ENCODE results near the gene POGK. TPM values are rescaled to one million over a fixed set of nuclear protein-coding genes. Genes with fewer than 3 reads are reported as not detected.

Gene POGK
- total and polyA plus RNA-seq, 9 of the 15 experiments (the other 6 are each of a cell fraction or from before 2014, with no cell fraction given), result 6.1 to 44.5 (median 24.3) TPM

DNA sequence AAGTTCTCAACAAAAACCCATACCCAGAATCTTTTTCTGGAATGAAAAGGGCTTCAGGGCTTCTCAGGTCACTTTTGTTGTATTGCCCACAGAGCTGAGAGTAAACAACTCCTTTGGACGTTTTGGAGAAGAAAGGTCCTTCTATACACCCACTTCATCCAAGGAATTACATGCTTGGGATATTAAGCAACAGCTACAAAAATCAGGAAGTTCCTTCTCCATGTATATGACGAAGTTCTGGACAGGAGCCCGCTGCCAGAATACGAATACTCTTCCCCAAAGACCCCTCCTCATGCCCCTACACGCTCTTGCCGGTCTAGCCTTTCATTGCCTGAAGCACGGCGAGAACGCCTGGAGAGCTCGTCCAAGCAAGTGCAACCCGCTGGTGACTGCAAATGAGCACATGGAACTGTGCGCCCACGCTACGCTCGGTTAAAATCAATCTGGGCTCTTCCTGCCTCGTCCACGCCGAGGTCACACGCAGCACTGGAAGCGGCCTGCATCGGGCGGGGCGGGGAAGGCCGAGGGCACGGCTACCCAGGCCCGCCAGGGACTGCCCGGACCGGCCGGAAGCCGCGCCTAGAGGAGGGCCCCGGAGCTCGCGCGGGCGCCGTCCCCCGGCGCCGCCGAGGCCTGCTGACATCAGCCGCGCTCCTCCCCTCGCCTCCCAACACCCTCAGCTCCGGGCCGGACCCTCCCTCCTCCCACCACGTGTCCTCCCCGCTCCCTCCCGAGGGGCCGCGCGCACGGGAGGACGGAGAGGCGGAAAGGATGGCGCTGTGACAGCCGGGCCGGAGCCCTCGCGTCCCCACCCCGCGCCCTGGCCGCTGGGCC, at the start of gene POGK (continued):
- TF ChIP-seq NUFIP1 (IDR thresholded peaks at IDR 0.05; ENCODE audit: partially characterized antibody) (no peak), HDAC2 (IDR thresholded peaks at IDR 0.05) (0 out of 2 replicates have a peak, but pooled peaks have one; percentile 50), POLR3G (IDR thresholded peaks at IDR 0.05; ENCODE audit: extremely low read depth, insufficient read length, insufficient replicate concordance) (no peak), ZNF282 (CRISPR knock-in tag; IDR thresholded peaks at IDR 0.05) (no peak), ZNF41 (CRISPR knock-in tag; conservative IDR thresholded peaks at IDR 0.05) (no peak), FOXJ2 (tag; IDR thresholded peaks at IDR 0.05) (no peak), BACH1 (tag; IDR thresholded peaks at IDR 0.05) (no peak), ZNF24 (IDR thresholded peaks at IDR 0.05) (no peak), SMAD3 (CRISPR knock-in tag; conservative IDR thresholded peaks at IDR 0.05) (no peak), MED1 (CRISPR knock-in tag; IDR thresholded peaks at IDR 0.05; ENCODE audit: borderline replicate concordance) (no peak), SNRNP70 (optimal IDR thresholded peaks at IDR 0.05; ENCODE audit: low read depth, low read length) (no peak), ZNF3 (CRISPR knock-in tag; IDR thresholded peaks at IDR 0.05) (no peak), U2AF2 (optimal IDR thresholded peaks at IDR 0.05; ENCODE audit: low read depth, low read length) (no peak), FOXA1 (IDR thresholded peaks at IDR 0.05; ENCODE audit: borderline replicate concordance) (no peak), TRIM28 (IDR thresholded peaks at IDR 0.05) (no peak), DDX20 (tag; IDR thresholded peaks at IDR 0.05; ENCODE audit: low read depth) (no peak), MYNN (IDR thresholded peaks at IDR 0.05) (no peak), MYNN (CRISPR knock-in tag; IDR thresholded peaks at IDR 0.05) (no peak), CUX1 (CRISPR knock-in tag; IDR thresholded peaks at IDR 0.05) (no peak), NCOA2 (IDR thresholded peaks at IDR 0.05; ENCODE audit: partially characterized antibody in 2 of 2) (no peak)
- TF ChIP-seq, protein P1, sequence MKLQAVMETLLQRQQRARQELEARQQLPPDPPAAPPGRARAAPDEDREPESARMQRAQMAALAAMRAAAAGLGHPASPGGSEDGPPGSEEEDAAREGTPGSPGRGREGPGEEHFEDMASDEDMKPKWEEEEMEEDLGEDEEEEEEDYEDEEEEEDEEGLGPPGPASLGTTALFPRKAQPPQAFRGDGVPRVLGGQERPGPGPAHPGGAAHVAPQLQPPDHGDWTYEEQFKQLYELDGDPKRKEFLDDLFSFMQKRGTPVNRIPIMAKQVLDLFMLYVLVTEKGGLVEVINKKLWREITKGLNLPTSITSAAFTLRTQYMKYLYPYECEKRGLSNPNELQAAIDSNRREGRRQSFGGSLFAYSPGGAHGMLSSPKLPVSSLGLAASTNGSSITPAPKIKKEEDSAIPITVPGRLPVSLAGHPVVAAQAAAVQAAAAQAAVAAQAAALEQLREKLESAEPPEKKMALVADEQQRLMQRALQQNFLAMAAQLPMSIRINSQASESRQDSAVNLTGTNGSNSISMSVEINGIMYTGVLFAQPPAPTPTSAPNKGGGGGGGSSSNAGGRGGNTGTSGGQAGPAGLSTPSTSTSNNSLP (IDR thresholded peaks at IDR 0.05; ENCODE audit: borderline replicate concordance, low read depth, low read length), result no peak
- TF ChIP-seq, protein P2, sequence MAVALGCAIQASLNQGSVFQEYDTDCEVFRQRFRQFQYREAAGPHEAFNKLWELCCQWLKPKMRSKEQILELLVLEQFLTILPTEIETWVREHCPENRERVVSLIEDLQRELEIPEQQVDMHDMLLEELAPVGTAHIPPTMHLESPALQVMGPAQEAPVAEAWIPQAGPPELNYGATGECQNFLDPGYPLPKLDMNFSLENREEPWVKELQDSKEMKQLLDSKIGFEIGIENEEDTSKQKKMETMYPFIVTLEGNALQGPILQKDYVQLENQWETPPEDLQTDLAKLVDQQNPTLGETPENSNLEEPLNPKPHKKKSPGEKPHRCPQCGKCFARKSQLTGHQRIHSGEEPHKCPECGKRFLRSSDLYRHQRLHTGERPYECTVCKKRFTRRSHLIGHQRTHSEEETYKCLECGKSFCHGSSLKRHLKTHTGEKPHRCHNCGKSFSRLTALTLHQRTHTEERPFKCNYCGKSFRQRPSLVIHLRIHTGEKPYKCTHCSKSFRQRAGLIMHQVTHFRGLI (CRISPR knock-in tag; IDR thresholded peaks at IDR 0.05), result no peak
